Tibial artery (tissue), 4 donors: ENCODE measurements around the gene COMT.

ENCODE experiments used
- DNase-seq, 2 donors: peaks; one replicate each; pipeline ENCODE4 v3.0.0-alpha.2; 2019
- H3K27ac ChIP-seq, 2 donors: fragments of 200-600 bp; sonication (generic) in 1 of 2; 1 replicate in 1 of 2; 2 replicates in 1 of 2; pipeline ENCODE4 v1.5.1; 2018 to 2019; ENCODE audit warnings: mild to moderate bottlenecking in 1 of 2
- H3K27me3 ChIP-seq, 2 donors: fragments of 200-600 bp; sonication (generic) in 1 of 2; one replicate each; pipeline versions ENCODE4 v1.5.1 to v1.6.0; 2016 to 2019
- H3K36me3 ChIP-seq, 3 donors: fragments of 200-600 bp; sonication (generic) in 2 of 3; one replicate each; pipeline ENCODE4 v1.5.1; 2016 to 2019; ENCODE audit warnings: mild to moderate bottlenecking in 2 of 3
- H3K4me1 ChIP-seq, 4 donors: fragments of 200-600 bp; sonication (generic) in 2 of 4; 1 replicate in 3 of 4; 2 replicates in 1 of 4; pipeline ENCODE4 v1.5.1; 2016 to 2019
- H3K4me3 ChIP-seq, 2 donors: fragments of 200-600 bp; sonication (generic) in 1 of 2; 1 replicate in 1 of 2; 2 replicates in 1 of 2; pipeline ENCODE4 v1.5.1; 2018 to 2019; ENCODE audit warnings: mild to moderate bottlenecking in 2 of 2
- H3K9me3 ChIP-seq, 3 donors: fragments of 200-600 bp; sonication (generic) in 1 of 3; one replicate each; pipeline ENCODE4 v1.5.1; 2016 to 2019
- intact Hi-C: fragments of 100-400 bp; cut with DNase I; formaldehyde crosslinking; loops from one replicate; pipeline ENCODE4 v1.15.0; 2023; ENCODE audit warnings: low total_unique reads
- TF ChIP-seq, protein P1 (sequence below), 2 experiments: fragments of 200-600 bp in 1 of 2; fragments of 450-650 bp in 1 of 2; IDR thresholded peaks; one replicate each; pipeline ENCODE4 v1.5.1; 2017 to 2019; ENCODE audit warnings: antibody characterized with exemption in 2 of 2, mild to moderate bottlenecking in 1 of 2, moderate library complexity in 1 of 2

COMT gene

GRCh38 chr22:19911540-19912270 lies 29.9 kb upstream of the COMT start:
- Histone ChIP-seq H3K27me3 (no peaks in the 10 kb centered on the region), H3K4me3 (no peak overlapping the region), H3K4me1 (no peaks in the 10 kb centered on the region), H3K9me3 (no peaks in the 10 kb centered on the region), H3K27ac (no peak overlapping the region), H3K36me3 (peaks cover 33 to 85% (median 57%) of the 10 kb centered on the region in 3 donors)
- no peak for DNase-seq
- TF ChIP-seq, protein P1, sequence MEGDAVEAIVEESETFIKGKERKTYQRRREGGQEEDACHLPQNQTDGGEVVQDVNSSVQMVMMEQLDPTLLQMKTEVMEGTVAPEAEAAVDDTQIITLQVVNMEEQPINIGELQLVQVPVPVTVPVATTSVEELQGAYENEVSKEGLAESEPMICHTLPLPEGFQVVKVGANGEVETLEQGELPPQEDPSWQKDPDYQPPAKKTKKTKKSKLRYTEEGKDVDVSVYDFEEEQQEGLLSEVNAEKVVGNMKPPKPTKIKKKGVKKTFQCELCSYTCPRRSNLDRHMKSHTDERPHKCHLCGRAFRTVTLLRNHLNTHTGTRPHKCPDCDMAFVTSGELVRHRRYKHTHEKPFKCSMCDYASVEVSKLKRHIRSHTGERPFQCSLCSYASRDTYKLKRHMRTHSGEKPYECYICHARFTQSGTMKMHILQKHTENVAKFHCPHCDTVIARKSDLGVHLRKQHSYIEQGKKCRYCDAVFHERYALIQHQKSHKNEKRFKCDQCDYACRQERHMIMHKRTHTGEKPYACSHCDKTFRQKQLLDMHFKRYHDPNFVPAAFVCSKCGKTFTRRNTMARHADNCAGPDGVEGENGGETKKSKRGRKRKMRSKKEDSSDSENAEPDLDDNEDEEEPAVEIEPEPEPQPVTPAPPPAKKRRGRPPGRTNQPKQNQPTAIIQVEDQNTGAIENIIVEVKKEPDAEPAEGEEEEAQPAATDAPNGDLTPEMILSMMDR (IDR thresholded peaks at IDR 0.05): no peak
- intact Hi-C loops: no loop called here

- Histone ChIP-seq H3K27ac (no peak overlapping the region), H3K4me1 (no peaks in the 10 kb centered on the region), H3K27me3 (no peaks in the 10 kb centered on the region), H3K9me3 (no peaks in the 10 kb centered on the region), H3K36me3 (peaks cover 35 to 85% (median 63%) of the 10 kb centered on the region in 3 donors), H3K4me3 (no peak overlapping the region)
- TF ChIP-seq, protein P1 (IDR thresholded peaks at IDR 0.05): no peak
- no peak for DNase-seq
- intact Hi-C loops: no loop called here
Measured at GRCh38 chr22:19912271-19912999, 29.1 kb upstream of the COMT start.

DNA sequence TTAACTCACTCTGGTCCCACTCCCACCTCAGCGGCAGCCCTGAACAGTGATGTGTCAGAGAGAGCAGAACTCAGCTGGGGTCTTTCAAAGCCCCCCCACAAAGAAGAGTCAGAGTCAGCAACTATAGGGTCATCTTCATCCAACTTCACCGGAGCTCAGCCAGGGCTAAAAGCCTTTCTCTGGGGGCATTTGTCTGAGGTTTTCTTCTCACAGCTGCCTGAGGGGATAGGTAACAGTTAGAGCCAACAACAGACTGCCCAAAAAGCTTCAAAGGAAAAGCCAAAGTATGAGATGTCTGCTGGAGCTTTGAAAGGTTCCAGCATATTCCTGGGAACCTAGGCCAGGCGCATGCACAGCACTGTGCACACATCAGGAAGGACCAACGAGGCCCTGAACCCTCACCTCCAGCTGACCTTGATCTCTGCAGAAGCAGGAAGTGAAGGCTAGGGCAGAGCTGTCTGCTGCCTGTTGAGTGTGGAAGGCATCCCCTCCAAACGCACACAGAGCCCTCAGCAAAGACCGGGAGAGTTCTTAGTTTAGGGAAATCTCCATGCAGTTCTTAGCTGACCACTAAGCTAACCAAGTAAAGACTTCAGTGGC lies 28.1 kb upstream of the COMT start:
- Histone ChIP-seq H3K4me3 (no peak overlapping the region), H3K27me3 (no peaks in the 10 kb centered on the region), H3K36me3 (peaks cover 45 to 86% (median 70%) of the 10 kb centered on the region in 3 donors), H3K9me3 (no peaks in the 10 kb centered on the region), H3K4me1 (no peaks in the 10 kb centered on the region), H3K27ac (no peak overlapping the region)
- DNase-seq: no peak
- TF ChIP-seq, protein P1 (IDR thresholded peaks at IDR 0.05): no peak
- intact Hi-C loops: no loop called here

GRCh38 chr22:19914201-19914943 lies 27.2 kb upstream of the COMT start:
- Histone ChIP-seq H3K9me3 (no peaks in the 10 kb centered on the region), H3K4me3 (no peak overlapping the region), H3K36me3 (peaks cover 51 to 92% (median 75%) of the 10 kb centered on the region in 3 donors), H3K27me3 (no peaks in the 10 kb centered on the region), H3K27ac (no peak overlapping the region), H3K4me1 (no peaks in the 10 kb centered on the region)
- intact Hi-C loops: no loop called here
- DNase-seq: no peak
- TF ChIP-seq, protein P1 (IDR thresholded peaks at IDR 0.05): no peak

DNA sequence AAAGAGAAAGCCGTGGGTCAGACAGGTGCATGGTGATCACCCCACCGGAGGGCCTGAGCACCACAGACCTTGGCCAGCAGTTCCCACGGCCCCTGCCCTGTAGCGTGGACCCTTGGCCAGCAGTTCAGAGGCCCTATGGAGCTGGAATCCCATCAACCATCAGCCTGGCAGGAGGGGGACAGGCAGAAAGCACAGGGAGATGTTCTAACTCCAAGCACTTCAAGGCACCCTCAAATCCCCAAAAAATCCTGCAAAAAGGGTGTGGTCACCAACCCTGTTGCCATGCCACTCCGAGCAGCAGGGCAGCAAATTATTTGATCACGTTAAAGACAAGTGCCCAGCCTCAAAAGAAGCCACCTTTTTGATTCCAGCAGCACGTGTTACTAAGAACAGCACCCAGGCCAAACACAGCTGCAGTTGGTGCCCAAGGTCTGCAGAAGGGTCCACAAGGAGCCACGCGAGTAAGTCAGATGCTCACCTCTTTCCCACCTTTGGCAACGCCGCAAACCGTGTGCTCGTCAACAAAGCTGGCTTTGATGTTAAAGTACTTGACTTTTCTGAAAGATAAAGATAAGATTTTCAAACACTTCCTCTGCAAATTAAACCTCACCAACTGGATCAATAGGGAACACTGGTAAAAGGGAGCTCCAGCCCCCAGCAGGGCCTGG lies 26.2 kb upstream of the COMT start:
- no peak overlapping the region for H3K4me3 ChIP-seq
- H3K36me3 ChIP-seq: peaks cover 51 to 92% (median 72%) of the 10 kb centered on the region in 3 donors
- TF ChIP-seq, protein P1 (IDR thresholded peaks at IDR 0.05): no peak
- no peak overlapping the region for H3K27ac ChIP-seq
- H3K9me3 ChIP-seq: no peaks in the 10 kb centered on the region
- H3K4me1 ChIP-seq: no peaks in the 10 kb centered on the region
- intact Hi-C loops: no loop called here
- no peaks in the 10 kb centered on the region for H3K27me3 ChIP-seq
- no peak for DNase-seq
